GM12891 (cell line): ENCODE measurements around the gene MYEOV.

Experiments
- PAX5 ChIP-seq: IDR thresholded peaks from 2 replicates; pipeline ENCODE4 v1.6.1; 2011; ENCODE audit warnings: low read length, moderate library complexity, mild to moderate bottlenecking; ENCODE audit not compliant: insufficient read depth, severe bottlenecking
- POLR2A ChIP-seq: IDR thresholded peaks from 2 replicates; pipeline ENCODE4 v1.6.1; 2011; ENCODE audit warnings: low read depth, low read length, control low read depth
- POLR2AphosphoS5 ChIP-seq: IDR thresholded peaks from 2 replicates; pipeline ENCODE4 v1.6.1; 2011; ENCODE audit warnings: low read depth, low read length, control low read depth
- POU2F2 ChIP-seq: IDR thresholded peaks from 2 replicates; pipeline ENCODE4 v1.6.1; 2011; ENCODE audit warnings: low read depth, mild to moderate bottlenecking, control low read depth, low read length, moderate library complexity
- SPI1 ChIP-seq: IDR thresholded peaks from 2 replicates; pipeline ENCODE4 v1.6.1; 2011; ENCODE audit warnings: low read depth, low read length, control low read depth
- TAF1 ChIP-seq: IDR thresholded peaks from 2 replicates; pipeline ENCODE4 v1.6.1; 2011; ENCODE audit warnings: low read depth, low read length, control low read depth

GRCh38 chr11:69293819-69294505 lies at the start of gene MYEOV:
- TF ChIP-seq TAF1 = no peak
- no peak for TF ChIP-seq POLR2A
- TF ChIP-seq POLR2AphosphoS5 = no peak
- no peak for TF ChIP-seq SPI1
- TF ChIP-seq POU2F2 = no peak
- TF ChIP-seq PAX5 = no peak
